Measurements from ENCODE around the gene ZNF502. TPM values are rescaled to one million over a fixed set of nuclear protein-coding genes. Genes with fewer than 3 reads are reported as not detected.

ZNF502 gene
- total and polyA plus RNA-seq, 2 of the 13 experiments (the other 11 are each of a cell fraction or from before 2014, with no cell fraction given): not detected

DNA sequence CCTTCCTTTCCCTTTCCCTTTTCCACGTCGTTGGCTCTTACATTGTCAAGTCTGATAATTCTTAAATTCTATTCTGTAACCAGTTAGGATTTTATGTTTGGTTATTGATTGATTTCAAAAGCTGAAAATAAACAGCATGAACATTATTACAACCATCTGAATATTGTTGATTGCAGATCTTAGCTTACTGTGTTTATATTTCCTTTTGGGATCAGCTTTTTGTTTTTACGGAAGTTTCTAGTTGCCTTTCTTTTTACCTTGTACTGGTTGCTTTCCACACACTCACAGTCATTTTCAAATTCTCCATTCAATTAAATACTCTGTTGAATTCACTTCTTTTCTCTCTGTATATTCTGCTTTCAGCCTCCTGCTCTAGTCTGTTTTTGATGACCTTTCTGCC lies 47.3 kb upstream of the ZNF502 start:
- ATAC-seq (no peak), FAIRE-seq (no peak), DNase-seq (ENCODE audit: low spot score) (no peak)
- Histone ChIP-seq H4K20me1 (ENCODE audit: insufficient read depth, low read length) (no peaks in the 10 kb centered on the region), H3K4me1 (ENCODE audit: insufficient read depth, low read length) (no peaks in the 10 kb centered on the region), H3K9ac (ENCODE audit: insufficient read depth, low read depth, low read length) (no peak overlapping the region), H3K4me3 (replicated peaks in 1 of 3; ENCODE audit: insufficient read depth in 1 of 3, low read depth in 2 of 3, low read length in 3 of 3) (no peak overlapping the region), H3K27ac (ENCODE audit: extremely low read length, insufficient read depth, low read length) (no peak overlapping the region), H3K9me3 (ENCODE audit: low read length) (no peaks in the 10 kb centered on the region), H3K36me3 (replicated peaks in 1 of 2; ENCODE audit: control insufficient read depth in 1 of 2, insufficient read depth in 2 of 2, low read length in 2 of 2) (no peaks in the 10 kb centered on the region), H2AFZ (ENCODE audit: low read length) (no peak overlapping the region), H3K79me2 (ENCODE audit: insufficient read depth, low read length) (no peaks in the 10 kb centered on the region), H3K4me2 (ENCODE audit: low read depth, low read length) (no peak overlapping the region), H3K27me3 (ENCODE audit: control insufficient read depth in 1 of 2, insufficient read depth in 2 of 2, low read length in 2 of 2) (no peaks in the 10 kb centered on the region; a peak in 2 of 5 replicates)
- CTCF ChIA-PET (ENCODE audit: low intra/inter-chr PET ratio, low total read pairs): no interaction called here
- TF ChIP-seq, protein P1, sequence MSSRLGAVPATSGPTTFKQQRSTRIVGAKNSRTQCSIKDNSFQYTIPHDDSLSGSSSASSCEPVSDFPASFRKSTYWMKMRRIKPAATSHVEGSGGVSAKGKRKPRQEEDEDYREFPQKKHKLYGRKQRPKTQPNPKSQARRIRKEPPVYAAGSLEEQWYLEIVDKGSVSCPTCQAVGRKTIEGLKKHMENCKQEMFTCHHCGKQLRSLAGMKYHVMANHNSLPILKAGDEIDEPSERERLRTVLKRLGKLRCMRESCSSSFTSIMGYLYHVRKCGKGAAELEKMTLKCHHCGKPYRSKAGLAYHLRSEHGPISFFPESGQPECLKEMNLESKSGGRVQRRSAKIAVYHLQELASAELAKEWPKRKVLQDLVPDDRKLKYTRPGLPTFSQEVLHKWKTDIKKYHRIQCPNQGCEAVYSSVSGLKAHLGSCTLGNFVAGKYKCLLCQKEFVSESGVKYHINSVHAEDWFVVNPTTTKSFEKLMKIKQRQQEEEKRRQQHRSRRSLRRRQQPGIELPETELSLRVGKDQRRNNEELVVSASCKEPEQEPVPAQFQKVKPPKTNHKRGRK (CRISPR knock-in tag; IDR thresholded peaks at IDR 0.05): no peak
- TF ChIP-seq RFXANK (CRISPR knock-in tag; IDR thresholded peaks at IDR 0.05) (no peak), PHF21A (CRISPR knock-in tag; IDR thresholded peaks at IDR 0.05) (no peak)
- no TSS peak for BruUV-seq (replicated peaks)
- in situ Hi-C loops (cut with HindIII; ENCODE audit: extremely low pct_ligation_motif_present, low pct_unique_long_range_greater_than_20kb): no loop called here
- 41% methylated on average over 3 of the region's 3 CpGs for WGBS (ENCODE audit: low lambda C conversion rate)
- POLR2A ChIA-PET: no interaction called here
- intact Hi-C loops (cut with micrococcal nuclease; ENCODE audit: unreplicated experiment): no loop called here

DNA sequence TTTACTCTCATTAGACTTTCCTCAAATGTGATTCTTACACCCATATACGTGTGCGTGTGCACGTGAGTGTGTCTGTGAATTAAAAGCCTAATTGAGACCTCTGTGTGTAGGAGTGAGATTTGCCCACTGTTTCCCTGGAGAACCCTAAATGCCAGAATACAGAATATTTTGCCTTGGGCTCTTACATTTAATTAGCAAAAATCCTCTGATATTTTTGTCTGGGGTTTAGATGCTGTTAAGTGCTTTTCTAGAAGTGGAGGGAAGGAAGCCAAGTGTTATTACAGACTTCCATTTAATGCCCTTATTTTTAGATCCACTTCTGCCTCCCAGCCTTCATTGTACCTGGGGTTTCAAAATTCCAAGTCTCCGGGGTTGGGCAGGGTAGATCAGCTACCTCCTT lies 46.1 kb upstream of the ZNF502 start:
- no peak for FAIRE-seq
- intact Hi-C loops (cut with micrococcal nuclease; ENCODE audit: unreplicated experiment): no loop called here

More for the DNA sequence above, 46.1 kb upstream of the ZNF502 start:
- ATAC-seq: no peak
- in situ Hi-C loops (cut with HindIII; ENCODE audit: extremely low pct_ligation_motif_present, low pct_unique_long_range_greater_than_20kb): no loop called here
- no TSS peak for BruUV-seq (replicated peaks)
- TF ChIP-seq, protein P2, sequence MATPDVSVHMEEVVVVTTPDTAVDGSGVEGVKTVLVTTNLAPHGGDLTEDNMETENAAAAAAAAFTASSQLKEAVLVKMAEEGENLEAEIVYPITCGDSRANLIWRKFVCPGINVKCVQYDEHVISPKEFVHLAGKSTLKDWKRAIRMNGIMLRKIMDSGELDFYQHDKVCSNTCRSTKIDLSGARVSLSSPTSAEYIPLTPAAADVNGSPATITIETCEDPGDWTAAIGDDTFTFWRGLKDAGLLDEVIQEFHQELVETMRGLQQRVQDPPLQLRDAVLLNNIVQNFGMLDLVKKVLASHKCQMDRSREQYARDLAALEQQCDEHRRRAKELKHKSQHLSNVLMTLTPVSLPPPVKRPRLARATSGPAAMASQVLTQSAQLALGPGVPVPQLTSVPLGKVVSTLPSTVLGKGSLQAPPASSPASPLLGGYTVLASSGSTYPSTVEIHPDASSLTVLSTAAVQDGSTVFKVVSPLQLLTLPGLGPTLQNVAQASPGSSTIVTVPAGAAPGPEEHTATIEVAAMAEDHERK (CRISPR knock-in tag; IDR thresholded peaks at IDR 0.05; ENCODE audit: low read depth): no peak
- TF ChIP-seq SP2 (CRISPR knock-in tag; IDR thresholded peaks at IDR 0.05) (no peak), TGIF2 (CRISPR knock-in tag; IDR thresholded peaks at IDR 0.05) (no peak)
- ChIA-PET CTCF (ENCODE audit: low intra/inter-chr PET ratio, low total read pairs) (no interaction called here), POLR2A (no interaction called here)
- no peak overlapping the region for H3K27ac ChIP-seq (ENCODE audit: extremely low read length, insufficient read depth, low read length)
- no peak overlapping the region for H3K4me2 ChIP-seq (ENCODE audit: low read depth, low read length)
- no peaks in the 10 kb centered on the region for H3K4me1 ChIP-seq (ENCODE audit: insufficient read depth, low read length)
- no peaks in the 10 kb centered on the region for H3K36me3 ChIP-seq (replicated peaks in 1 of 2; ENCODE audit: control insufficient read depth in 1 of 2, insufficient read depth in 2 of 2, low read length in 2 of 2)
- WGBS (ENCODE audit: low lambda C conversion rate): 20% methylated on average over 4 of the region's 4 CpGs
- H3K9me3 ChIP-seq (ENCODE audit: low read length): no peaks in the 10 kb centered on the region
- no peaks in the 10 kb centered on the region for H4K20me1 ChIP-seq (ENCODE audit: insufficient read depth, low read length)
- no peak overlapping the region for H3K9ac ChIP-seq (ENCODE audit: insufficient read depth, low read depth, low read length)
- H3K79me2 ChIP-seq (ENCODE audit: insufficient read depth, low read length): no peaks in the 10 kb centered on the region
- no peak overlapping the region for H2AFZ ChIP-seq (ENCODE audit: low read length)
- DNase-seq (ENCODE audit: low spot score): no peak
- no peaks in the 10 kb centered on the region; a peak in 2 of 5 replicates for H3K27me3 ChIP-seq (ENCODE audit: control insufficient read depth in 1 of 2, insufficient read depth in 2 of 2, low read length in 2 of 2)
- no peak overlapping the region for H3K4me3 ChIP-seq (replicated peaks in 1 of 3; ENCODE audit: insufficient read depth in 1 of 3, low read depth in 2 of 3, low read length in 3 of 3)

Measured in HepG2 (cell line).